HEK293T (cell line): ENCODE measurements around the gene SIGLEC6.
A peak's percentile ranks its signal among the peaks of the same experiment; 100 is the strongest.

ENCODE experiments used
- CTCF ChIA-PET: fragments of 350-600 bp; formaldehyde crosslinking; extraction: SDS; loops from one replicate; lab custom pipeline; 2021; ENCODE audit warnings: antibody characterized with exemption, inconsistent platforms; lab: Yijun Ruan, JAX
- POLR2A ChIA-PET: fragments of 350-600 bp; formaldehyde crosslinking; extraction: SDS; loops from one replicate; lab custom pipeline; 2020; ENCODE audit warnings: antibody characterized with exemption, inconsistent platforms; lab: Yijun Ruan, JAX
- DNase-seq: peaks from one replicate; pipeline ENCODE4 v3.0.0; 2012; ENCODE audit warnings: mixed read lengths; ENCODE audit errors: extremely low spot score
- ARNT ChIP-seq: fragments of 450-650 bp; IDR thresholded peaks from 2 replicates; pipeline ENCODE4 v1.6.1; 2017; ENCODE audit warnings: mild to moderate bottlenecking
- BHLHE40 ChIP-seq: fragments of 450-650 bp; IDR thresholded peaks from 2 replicates; pipeline ENCODE4 v1.6.1; 2016; ENCODE audit warnings: mild to moderate bottlenecking, moderate library complexity, borderline replicate concordance
- CTBP1 ChIP-seq: fragments of 450-650 bp; IDR thresholded peaks from 2 replicates; pipeline ENCODE4 v1.6.1; 2016; ENCODE audit warnings: borderline replicate concordance
- ELF4 ChIP-seq: fragments of 450-650 bp; IDR thresholded peaks from 2 replicates; pipeline ENCODE4 v1.6.1; 2017; ENCODE audit warnings: antibody characterized with exemption
- FOXA1 ChIP-seq: fragments of 450-650 bp; IDR thresholded peaks from 2 replicates; pipeline ENCODE4 v1.6.1; 2016; ENCODE audit warnings: mild to moderate bottlenecking
- FOXK2 ChIP-seq: fragments of 450-650 bp; IDR thresholded peaks from 2 replicates; pipeline ENCODE4 v1.6.1; 2016; ENCODE audit warnings: mild to moderate bottlenecking
- FOXM1 ChIP-seq: fragments of 450-650 bp; IDR thresholded peaks from 2 replicates; pipeline ENCODE4 v1.6.1; 2017; ENCODE audit warnings: mild to moderate bottlenecking, borderline replicate concordance
- HDGF ChIP-seq: fragments of 450-650 bp; IDR thresholded peaks from 2 replicates; pipeline ENCODE4 v1.6.1; 2017; ENCODE audit warnings: antibody characterized with exemption, borderline replicate concordance
- L3MBTL2 ChIP-seq: fragments of 450-650 bp; conservative IDR thresholded peaks from 2 replicates; pipeline ENCODE4 v1.6.1; 2016; ENCODE audit warnings: mild to moderate bottlenecking
- LEF1 ChIP-seq: fragments of 450-650 bp; IDR thresholded peaks from 2 replicates; pipeline ENCODE4 v1.6.1; 2017; ENCODE audit warnings: mild to moderate bottlenecking, borderline replicate concordance
- NFRKB ChIP-seq: fragments of 450-650 bp; IDR thresholded peaks from 2 replicates; pipeline ENCODE4 v1.6.1; 2016; ENCODE audit warnings: mild to moderate bottlenecking, moderate library complexity
- PKNOX1 ChIP-seq: fragments of 450-650 bp; IDR thresholded peaks from 2 replicates; pipeline ENCODE4 v1.6.1; 2016
- SP1 ChIP-seq: fragments of 450-650 bp; IDR thresholded peaks from 2 replicates; pipeline ENCODE4 v1.6.1; 2017
- SUZ12 ChIP-seq: fragments of 450-650 bp; IDR thresholded peaks from 2 replicates; pipeline ENCODE4 v1.6.1; 2016; ENCODE audit warnings: mild to moderate bottlenecking
- TARDBP ChIP-seq: fragments of 450-650 bp; IDR thresholded peaks from 2 replicates; pipeline ENCODE4 v1.6.1; 2016
- ZNF384 ChIP-seq: fragments of 450-650 bp; IDR thresholded peaks from 2 replicates; pipeline ENCODE4 v1.6.1; 2016

The SIGLEC6 gene

GRCh38 chr19:51525651-51526050 lies 5.8 kb downstream of the SIGLEC6 start:
- DNase-seq, result no peak
- ChIA-PET CTCF (no interaction called here), POLR2A (no interaction called here)
- TF ChIP-seq SP1, result no peak
- no peak for TF ChIP-seq SUZ12
- TF ChIP-seq BHLHE40, result no peak
- no peak for TF ChIP-seq FOXK2
- no peak for TF ChIP-seq L3MBTL2

DNA sequence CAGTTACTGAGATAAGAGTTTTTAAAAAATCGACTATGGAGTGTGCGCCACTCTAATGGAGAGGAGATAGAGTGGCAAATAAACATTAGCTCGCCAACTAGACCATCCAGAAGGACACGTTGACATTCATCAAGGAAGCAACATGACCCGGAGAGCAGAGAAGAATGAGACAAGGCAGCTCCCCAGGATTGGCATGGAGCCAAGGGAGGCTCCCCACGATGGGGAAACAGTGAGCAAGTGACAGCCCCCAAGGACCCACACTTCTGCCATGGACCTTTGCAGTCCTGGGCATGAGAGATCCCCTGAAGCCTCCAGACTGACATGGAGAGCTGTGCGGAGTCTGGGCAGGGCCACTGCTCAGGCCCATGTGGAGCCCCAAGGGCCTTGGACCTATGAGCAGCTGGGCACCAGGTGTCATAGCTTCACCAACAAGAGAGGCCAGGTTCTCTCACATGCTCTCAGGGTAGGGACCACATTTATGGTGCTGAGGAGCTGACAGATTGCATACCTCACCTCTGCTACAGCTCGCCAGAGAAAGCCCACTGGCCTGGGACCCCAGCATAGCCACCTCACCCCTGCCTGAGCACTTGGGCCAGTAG lies 6.7 kb downstream of the SIGLEC6 start:
- ChIA-PET CTCF (no interaction called here), POLR2A (no interaction called here)

GRCh38 chr19:51521781-51522180 lies 9.7 kb downstream of the SIGLEC6 start:
- TF ChIP-seq PKNOX1, result no peak
- CTCF ChIA-PET, result no interaction called here
- DNase-seq, result no peak
- POLR2A ChIA-PET, result no interaction called here

More for the DNA sequence above, 6.7 kb downstream of the SIGLEC6 start:
- no peak for DNase-seq
- no peak for TF ChIP-seq NFRKB
- no peak for TF ChIP-seq ARNT

DNA sequence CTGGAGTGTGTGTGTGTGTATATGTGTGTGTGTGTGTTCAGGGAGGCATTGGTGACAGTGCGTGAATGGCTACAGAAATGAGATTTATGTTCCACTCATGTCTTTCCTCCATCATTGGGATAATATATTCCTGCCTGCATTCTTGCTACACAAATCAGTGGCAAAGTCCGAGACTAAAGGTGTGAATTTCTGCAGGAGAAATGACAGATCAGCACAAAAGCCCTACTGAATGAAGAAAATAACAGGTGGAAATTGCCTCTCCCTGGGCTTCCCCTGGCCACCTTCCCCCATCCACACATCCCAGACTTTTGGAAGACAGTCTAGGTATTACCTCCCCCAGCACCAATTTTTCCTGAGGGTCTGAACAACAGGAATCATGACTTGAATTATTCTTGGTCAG lies 10.1 kb downstream of the SIGLEC6 start:
- TF ChIP-seq L3MBTL2, result no peak
- TF ChIP-seq LEF1, result no peak
- no peak for TF ChIP-seq PKNOX1
- no peak for TF ChIP-seq SP1
- no peak for TF ChIP-seq TARDBP
- TF ChIP-seq ARNT, result no peak
- no peak for TF ChIP-seq NFRKB
- no peak for TF ChIP-seq ELF4
- TF ChIP-seq SUZ12, result no peak
- no peak for TF ChIP-seq BHLHE40
- no peak for TF ChIP-seq HDGF
- TF ChIP-seq ZNF384, result no peak
- DNase-seq, result no peak
- ChIA-PET CTCF (no interaction called here), POLR2A (no interaction called here)

- no peak for DNase-seq
- ChIA-PET POLR2A (no interaction called here), CTCF (no interaction called here)
- no peak for TF ChIP-seq CTBP1
- no peak for TF ChIP-seq ELF4
- TF ChIP-seq FOXM1, result no peak
- no peak for TF ChIP-seq PKNOX1
- no peak for TF ChIP-seq FOXA1
- TF ChIP-seq ARNT, result no peak
- TF ChIP-seq FOXK2, result no peak
- no peak for TF ChIP-seq SP1
- TF ChIP-seq NFRKB, result no peak
- no peak for TF ChIP-seq L3MBTL2
- TF ChIP-seq TARDBP, result no peak
- TF ChIP-seq ZNF384, result no peak
- TF ChIP-seq HDGF, result no peak
- no peak for TF ChIP-seq SUZ12
- TF ChIP-seq BHLHE40, result no peak
- no peak for TF ChIP-seq LEF1
These were observed 10.7 kb downstream of the SIGLEC6 start for GRCh38 chr19:51520728-51521127.

DNA sequence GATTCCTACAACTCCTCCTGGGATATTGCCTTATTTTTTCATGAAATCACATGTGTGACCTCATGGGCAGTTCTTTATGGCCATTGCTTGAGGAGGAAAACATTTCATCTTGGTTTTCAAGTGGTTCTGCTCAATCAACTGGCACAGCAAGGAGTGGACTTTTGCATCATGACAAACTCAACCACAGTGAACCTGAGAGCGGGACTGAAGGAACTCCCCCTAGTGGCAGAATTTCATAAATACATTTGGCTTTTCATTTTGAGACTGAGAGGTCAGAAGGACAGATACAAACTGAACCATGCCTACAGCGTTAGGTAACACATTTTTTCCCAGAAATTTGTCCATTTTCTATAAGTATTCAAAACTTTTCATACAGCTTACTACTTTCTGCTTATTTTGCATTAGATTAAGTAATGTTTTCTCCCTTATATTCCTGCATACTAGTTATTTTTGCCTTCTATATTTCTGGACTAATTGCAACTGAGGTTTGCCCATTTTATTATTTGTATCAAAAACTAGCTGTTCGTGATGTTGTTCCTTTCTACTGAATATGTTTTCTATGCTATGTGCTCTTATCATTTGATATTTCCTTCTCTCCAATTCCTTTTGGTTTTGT lies 16.5 kb downstream of the SIGLEC6 start:
- POLR2A ChIA-PET, result no interaction called here
- TF ChIP-seq SUZ12 (no peak), PKNOX1 (no peak), ELF4 (no peak), L3MBTL2 (no peak), NFRKB (no peak), HDGF (no peak), FOXK2 (no peak), FOXM1 (no peak), ZNF384 (no peak), LEF1 (no peak)
- CTCF ChIA-PET, result interaction anchor here (0.5 to 1.0 kb wide), 4 partner anchors 11 to 90 kb away, joined by 3 read pairs; no protein-coding TSS in a partner anchor
- peak; percentile 46 for DNase-seq

GRCh38 chr19:51513968-51514367 lies 17.5 kb downstream of the SIGLEC6 start:
- no peak for DNase-seq
- ChIA-PET CTCF (interaction anchor here (0.5 to 0.8 kb wide), 3 partner anchors 13 to 174 kb away, joined by 3 to 4 read pairs (median 3); no protein-coding TSS in a partner anchor), POLR2A (no interaction called here)
- TF ChIP-seq SUZ12 (no peak), ARNT (no peak), ELF4 (no peak), L3MBTL2 (no peak), BHLHE40 (no peak), HDGF (no peak), PKNOX1 (no peak), FOXA1 (no peak), CTBP1 (no peak), FOXK2 (no peak), SP1 (no peak), NFRKB (no peak), ZNF384 (no peak), TARDBP (no peak), FOXM1 (no peak), LEF1 (no peak)
